ENCODE results near the gene COL4A6. TPM values are rescaled to one million over a fixed set of nuclear protein-coding genes. Genes with fewer than 3 reads are reported as not detected.

The COL4A6 gene
- total and polyA plus RNA-seq, 4 donors: under 0.01 to 0.09 (median 0.07) TPM; not detected in 1

GRCh38 chrX:108160309-108160708 lies 277.9 kb downstream of the COL4A6 start (continued):
- TF ChIP-seq REST (IDR thresholded peaks at IDR 0.05) (no peak), HNF4A (conservative IDR thresholded peaks at IDR 0.05) (no peak), YY1 (IDR thresholded peaks at IDR 0.05) (no peak), SP1 (IDR thresholded peaks at IDR 0.05) (no peak)

GRCh38 chrX:108159028-108159670 lies 279.1 kb downstream of the COL4A6 start:
- H3K36me3 ChIP-seq (ENCODE audit: control insufficient read depth in 4 of 4, insufficient read depth in 3 of 4, low read depth in 1 of 4, low read length in 3 of 4): peaks cover 0 to 2% (median 0%) of the 10 kb centered on the region in 4 donors
- no peak overlapping the region for H3K9ac ChIP-seq (ENCODE audit: low read depth in 1 of 2, low read length in 2 of 2)
- no peaks in the 10 kb centered on the region for H3K4me1 ChIP-seq (ENCODE audit: control insufficient read depth in 4 of 4, insufficient read depth in 4 of 4, low read length in 3 of 4)
- H3K27me3 ChIP-seq (ENCODE audit: control insufficient read depth in 4 of 4, insufficient read depth in 4 of 4, low read length in 3 of 4): no peaks in the 10 kb centered on the region
- no peak for TF ChIP-seq TAF1 (conservative IDR thresholded peaks at IDR 0.05)
- TF ChIP-seq GABPA (IDR thresholded peaks at IDR 0.05 in 1 of 2, conservative IDR thresholded peaks at IDR 0.05 in 1 of 2): no peak
- no peak for TF ChIP-seq FOXA2 (IDR thresholded peaks at IDR 0.05)
- no peak for TF ChIP-seq JUND (IDR thresholded peaks at IDR 0.05)
- TF ChIP-seq FOXA1 (IDR thresholded peaks at IDR 0.05): no peak
- TF ChIP-seq EGR1 (IDR thresholded peaks at IDR 0.05; ENCODE audit: low read depth in 2 of 2): no peak
- TF ChIP-seq ATF3 (IDR thresholded peaks at IDR 0.05): no peak
- no peak for TF ChIP-seq YY1 (IDR thresholded peaks at IDR 0.05)
- TF ChIP-seq RAD21 (IDR thresholded peaks at IDR 0.05): no peak
- TF ChIP-seq HNF4A (conservative IDR thresholded peaks at IDR 0.05): no peak
- TF ChIP-seq ZBTB33 (IDR thresholded peaks at IDR 0.05): no peak
- WGBS: 92% methylated on average over 11 of the region's 11 CpGs
- no peak for DNase-seq (ENCODE audit: low spot score)
- no peak overlapping the region for H3K27ac ChIP-seq (ENCODE audit: low read depth in 1 of 2, low read length in 2 of 2)
- no peak overlapping the region for H3K4me3 ChIP-seq (ENCODE audit: low read depth in 1 of 3, low read length in 3 of 3)
- no peaks in the 10 kb centered on the region for H3K9me3 ChIP-seq (ENCODE audit: control insufficient read depth in 4 of 4, low read length in 3 of 4)

DNA sequence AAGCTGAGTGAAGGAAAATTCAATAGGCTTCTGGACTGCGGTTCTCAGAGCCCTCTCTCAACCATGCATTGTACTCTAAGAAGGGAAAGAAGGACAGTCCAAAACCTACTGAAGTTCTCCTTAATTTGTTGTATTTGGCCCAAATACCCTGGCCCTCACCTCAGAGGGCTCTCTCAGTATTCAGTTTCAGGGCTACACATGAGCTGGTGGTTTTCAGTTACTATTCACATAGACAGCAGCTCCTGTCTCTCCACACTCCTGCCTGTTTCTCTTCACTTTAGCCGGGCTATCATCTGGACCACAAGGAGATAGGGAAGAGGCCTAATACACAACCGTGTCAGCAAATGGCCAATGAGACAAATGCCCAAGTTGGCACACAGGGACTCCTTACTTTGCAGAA lies 280.6 kb downstream of the COL4A6 start:
- Histone ChIP-seq H3K9me3 (ENCODE audit: control insufficient read depth in 4 of 4, low read length in 3 of 4) (no peaks in the 10 kb centered on the region), H3K27me3 (ENCODE audit: control insufficient read depth in 4 of 4, insufficient read depth in 4 of 4, low read length in 3 of 4) (no peaks in the 10 kb centered on the region), H3K4me1 (ENCODE audit: control insufficient read depth in 4 of 4, insufficient read depth in 4 of 4, low read length in 3 of 4) (no peaks in the 10 kb centered on the region), H3K36me3 (ENCODE audit: control insufficient read depth in 4 of 4, insufficient read depth in 3 of 4, low read depth in 1 of 4, low read length in 3 of 4) (peaks cover 0 to 9% (median 4%) of the 10 kb centered on the region in 4 donors), H3K4me3 (ENCODE audit: low read depth in 1 of 3, low read length in 3 of 3) (no peak overlapping the region), H3K9ac (ENCODE audit: low read depth in 1 of 2, low read length in 2 of 2) (no peak overlapping the region), H3K27ac (ENCODE audit: low read depth in 1 of 2, low read length in 2 of 2) (no peak overlapping the region)
- 94% methylated on average over 3 of the region's 3 CpGs for WGBS
- no peak for DNase-seq (ENCODE audit: low spot score)
- TF ChIP-seq ZBTB33 (IDR thresholded peaks at IDR 0.05) (no peak), ATF3 (IDR thresholded peaks at IDR 0.05) (no peak), NR2F2 (IDR thresholded peaks at IDR 0.05) (no peak), RAD21 (IDR thresholded peaks at IDR 0.05) (no peak), CTCF (IDR thresholded peaks at IDR 0.05; ENCODE audit: low read depth, low read length, missing input control) (no peak), JUND (IDR thresholded peaks at IDR 0.05) (no peak), FOXA2 (IDR thresholded peaks at IDR 0.05) (no peak), HNF4A (conservative IDR thresholded peaks at IDR 0.05) (no peak), TAF1 (conservative IDR thresholded peaks at IDR 0.05) (no peak), GABPA (IDR thresholded peaks at IDR 0.05 in 1 of 2, conservative IDR thresholded peaks at IDR 0.05 in 1 of 2) (no peak)
- TF ChIP-seq, protein P1, sequence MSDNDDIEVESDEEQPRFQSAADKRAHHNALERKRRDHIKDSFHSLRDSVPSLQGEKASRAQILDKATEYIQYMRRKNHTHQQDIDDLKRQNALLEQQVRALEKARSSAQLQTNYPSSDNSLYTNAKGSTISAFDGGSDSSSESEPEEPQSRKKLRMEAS (IDR thresholded peaks at IDR 0.05): no peak
